ENCODE measurements around the gene KMT2B. TPM values are rescaled to one million over a fixed set of nuclear protein-coding genes. Genes with fewer than 3 reads are reported as not detected.
A peak's percentile ranks its signal among the peaks of the same experiment; 100 is the strongest.
"Not testable (repeated sequence)": the region's sequence is repeated elsewhere in the genome, so short reads cannot be mapped to it uniquely, and the experiment has no call there.

KMT2B gene
- total RNA-seq, 1 donor from 2014 or later, result 12.6 TPM

- Histone ChIP-seq H3K27me3 (no peaks in the 10 kb centered on the region), H3F3A (ENCODE audit: low read depth) (peaks cover under 1% of the 10 kb centered on the region), H3K9ac (no peak overlapping the region), H3K27ac (no peak overlapping the region), H2AFZ (replicated peaks) (no peak overlapping the region), H3K9me3 (ENCODE audit: low read depth) (no peaks in the 10 kb centered on the region), H3K79me2 (ENCODE audit: low read depth) (peaks cover 22% of the 10 kb centered on the region), H3K36me3 (no peaks in the 10 kb centered on the region), H4K20me1 (ENCODE audit: low read depth) (peaks cover 23% of the 10 kb centered on the region), H3K4me3 (no peak overlapping the region), H3K4me2 (no peak overlapping the region), H3K4me1 (peaks cover 5% of the 10 kb centered on the region)
- no peak for DNase-seq (ENCODE audit: low spot score)
- Mint-ChIP-seq H3K27me3 (ENCODE audit: insufficient read depth, low read depth) (peaks cover 10% of the 10 kb centered on the region), H3K4me3 (peak overlapping the region; percentile 21), H3K9me3 (no peaks in the 10 kb centered on the region), H3K27ac (no peak overlapping the region), H3K36me3 (peaks cover 34% of the 10 kb centered on the region), H3K4me1 (peaks cover 9% of the 10 kb centered on the region)
- TF ChIP-seq EZH2phosphoT487 (IDR thresholded peaks at IDR 0.05), result no peak
- no peak for TF ChIP-seq CTCF (IDR thresholded peaks at IDR 0.05)
- no peak for TF ChIP-seq EZH2 (IDR thresholded peaks at IDR 0.05)
Measured at GRCh38 chr19:35722461-35722860, 4.7 kb downstream of the KMT2B start.

- DNase-seq (ENCODE audit: low spot score), result no peak
- no peak overlapping the region for H3K4me3 Mint-ChIP-seq
Measured at GRCh38 chr19:35722897-35723296, 5.1 kb downstream of the KMT2B start.

GRCh38 chr19:35723671-35724070 is 5.9 kb downstream of the KMT2B start:
- DNase-seq (ENCODE audit: low spot score), result no peak
- TF ChIP-seq EZH2phosphoT487 (IDR thresholded peaks at IDR 0.05) (no peak), EZH2 (IDR thresholded peaks at IDR 0.05) (no peak), CTCF (IDR thresholded peaks at IDR 0.05) (no peak)
- H3K27me3 ChIP-seq, result no peaks in the 10 kb centered on the region
- Mint-ChIP-seq H3K36me3 (peaks cover 36% of the 10 kb centered on the region), H3K27me3 (ENCODE audit: insufficient read depth, low read depth) (peaks cover 12% of the 10 kb centered on the region), H3K27ac (no peak overlapping the region), H3K4me1 (peaks cover 9% of the 10 kb centered on the region), H3K4me3 (no peak overlapping the region), H3K9me3 (no peaks in the 10 kb centered on the region)
- peaks cover 5% of the 10 kb centered on the region for H3K4me1 ChIP-seq
- H3K9ac ChIP-seq, result no peak overlapping the region
- no peak overlapping the region for H3K27ac ChIP-seq
- no peaks in the 10 kb centered on the region for H3K9me3 ChIP-seq (ENCODE audit: low read depth)
- peaks cover 16% of the 10 kb centered on the region for H3K79me2 ChIP-seq (ENCODE audit: low read depth)
- H4K20me1 ChIP-seq (ENCODE audit: low read depth), result peaks cover 20% of the 10 kb centered on the region
- H3K4me2 ChIP-seq, result no peak overlapping the region
- no peaks in the 10 kb centered on the region for H3F3A ChIP-seq (ENCODE audit: low read depth)
- H3K36me3 ChIP-seq, result no peaks in the 10 kb centered on the region
- no peak overlapping the region for H3K4me3 ChIP-seq
- H2AFZ ChIP-seq (replicated peaks), result no peak overlapping the region

More at GRCh38 chr19:35722897-35723296, 5.1 kb downstream of the KMT2B start:
- Histone ChIP-seq H3K4me3 (no peak overlapping the region), H3K27me3 (no peaks in the 10 kb centered on the region), H3K27ac (no peak overlapping the region), H3F3A (ENCODE audit: low read depth) (no peaks in the 10 kb centered on the region), H3K4me1 (peaks cover 5% of the 10 kb centered on the region), H3K79me2 (ENCODE audit: low read depth) (peaks cover 22% of the 10 kb centered on the region), H3K36me3 (no peaks in the 10 kb centered on the region), H3K4me2 (no peak overlapping the region), H3K9me3 (ENCODE audit: low read depth) (no peaks in the 10 kb centered on the region), H3K9ac (no peak overlapping the region), H4K20me1 (ENCODE audit: low read depth) (peaks cover 23% of the 10 kb centered on the region), H2AFZ (replicated peaks) (no peak overlapping the region)
- peaks cover 36% of the 10 kb centered on the region for H3K36me3 Mint-ChIP-seq
- no peaks in the 10 kb centered on the region for H3K9me3 Mint-ChIP-seq
- peaks cover 9% of the 10 kb centered on the region for H3K4me1 Mint-ChIP-seq
- H3K27me3 Mint-ChIP-seq (ENCODE audit: insufficient read depth, low read depth), result peaks cover 10% of the 10 kb centered on the region
- H3K27ac Mint-ChIP-seq, result no peak overlapping the region
- TF ChIP-seq EZH2phosphoT487 (IDR thresholded peaks at IDR 0.05), result no peak
- TF ChIP-seq CTCF (IDR thresholded peaks at IDR 0.05), result no peak
- no peak for TF ChIP-seq EZH2 (IDR thresholded peaks at IDR 0.05)

GRCh38 chr19:35724132-35724531 is 6.3 kb downstream of the KMT2B start:
- not testable (repeated sequence) for H3K27me3 ChIP-seq; H3K36me3 ChIP-seq; H3K27ac ChIP-seq; H3F3A ChIP-seq (ENCODE audit: low read depth); H3K9me3 Mint-ChIP-seq; DNase-seq (ENCODE audit: low spot score); H2AFZ ChIP-seq (replicated peaks); H3K4me1 Mint-ChIP-seq; H3K4me3 Mint-ChIP-seq; H3K27ac Mint-ChIP-seq; H3K4me2 ChIP-seq; H3K4me3 ChIP-seq; H3K9me3 ChIP-seq (ENCODE audit: low read depth); H3K9ac ChIP-seq; H3K4me1 ChIP-seq
- H3K79me2 ChIP-seq (ENCODE audit: low read depth), result peaks cover 12% of the 10 kb centered on the region
- peaks cover 16% of the 10 kb centered on the region for H4K20me1 ChIP-seq (ENCODE audit: low read depth)
- Mint-ChIP-seq H3K36me3 (peaks cover 40% of the 10 kb centered on the region), H3K27me3 (ENCODE audit: insufficient read depth, low read depth) (peaks cover 12% of the 10 kb centered on the region)
